ENCODE results near the gene IFNAR2.

GRCh38 chr21:33202464-33203363 is 27.0 kb upstream of the IFNAR2 start:
- TF ChIP-seq YY1 (IDR thresholded peaks at IDR 0.05; ENCODE audit: insufficient read depth, insufficient read length) (no peak), SUZ12 (IDR thresholded peaks at IDR 0.05; ENCODE audit: extremely low read depth, insufficient read depth, insufficient read length) (no peak), ZNF274 (IDR thresholded peaks at IDR 0.05; ENCODE audit: low read depth, low read length) (no peak)

Measured in NT2/D1 (cell line).